ENCODE measurements around the gene ARMC2. TPM values are rescaled to one million over a fixed set of nuclear protein-coding genes. Genes with fewer than 3 reads are reported as not detected.
"Not testable (repeated sequence)": the region's sequence is repeated elsewhere in the genome, so short reads cannot be mapped to it uniquely, and the experiment has no call there.

The ARMC2 gene
- total RNA-seq, 1 donor from 2014 or later: 9.5 TPM

DNA sequence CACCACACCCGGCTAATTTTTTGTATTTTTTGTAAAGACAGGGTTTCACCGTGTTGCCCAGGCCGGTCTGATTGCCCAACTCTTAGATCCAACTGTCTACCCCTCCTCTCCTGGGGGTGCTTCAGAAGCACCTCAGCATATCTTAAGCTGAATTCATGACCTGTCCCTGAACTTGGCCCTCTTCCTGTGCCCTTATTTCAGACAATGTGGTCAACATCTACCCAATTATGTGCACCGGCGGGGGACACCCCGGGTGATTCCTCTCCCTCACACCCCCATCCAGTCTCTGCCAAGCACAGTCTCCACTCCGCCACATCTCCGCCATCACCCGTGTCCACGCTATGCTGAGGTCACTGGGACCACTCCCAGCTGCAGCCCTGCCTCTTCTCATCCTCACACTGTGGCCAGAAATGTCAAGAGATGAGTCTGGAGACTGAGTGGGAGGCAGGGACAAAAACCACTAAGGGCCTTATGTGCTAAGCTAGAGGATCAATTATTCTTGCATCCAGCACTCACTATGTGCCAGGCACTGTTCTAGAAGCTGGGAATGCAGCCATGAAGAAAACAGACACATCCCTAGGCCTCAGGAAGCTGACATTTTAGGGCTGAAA is 111.9 kb downstream of the ARMC2 start:
- intact Hi-C loops (cut with DNase I): no loop called here

DNA sequence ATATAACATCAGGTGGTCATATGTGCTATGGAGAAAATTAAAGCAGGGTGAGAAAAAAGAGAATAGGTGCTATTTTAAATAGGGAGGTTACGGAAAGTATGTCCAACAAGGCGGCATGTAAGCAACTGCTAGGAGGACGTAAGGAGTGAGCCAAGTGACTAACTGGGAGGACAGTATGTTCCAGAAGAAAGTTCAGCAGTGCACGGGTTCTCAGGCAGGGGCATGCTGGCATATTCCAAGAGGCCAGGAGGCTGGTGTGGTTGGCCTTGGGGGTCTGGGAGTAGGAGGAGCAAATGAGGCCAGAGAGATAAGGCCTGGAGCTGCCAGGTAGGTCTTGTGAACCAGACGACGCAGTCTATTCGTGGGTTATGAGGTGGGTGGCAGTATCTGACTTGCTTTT is 112.4 kb downstream of the ARMC2 start:
- DNase-seq: no peak
- intact Hi-C loops (cut with DNase I): no loop called here
- ATAC-seq (ENCODE audit: poor library complexity): no peak

More for the DNA sequence above, 111.9 kb downstream of the ARMC2 start:
- no peak for ATAC-seq (ENCODE audit: poor library complexity)
- DNase-seq: no peak

DNA sequence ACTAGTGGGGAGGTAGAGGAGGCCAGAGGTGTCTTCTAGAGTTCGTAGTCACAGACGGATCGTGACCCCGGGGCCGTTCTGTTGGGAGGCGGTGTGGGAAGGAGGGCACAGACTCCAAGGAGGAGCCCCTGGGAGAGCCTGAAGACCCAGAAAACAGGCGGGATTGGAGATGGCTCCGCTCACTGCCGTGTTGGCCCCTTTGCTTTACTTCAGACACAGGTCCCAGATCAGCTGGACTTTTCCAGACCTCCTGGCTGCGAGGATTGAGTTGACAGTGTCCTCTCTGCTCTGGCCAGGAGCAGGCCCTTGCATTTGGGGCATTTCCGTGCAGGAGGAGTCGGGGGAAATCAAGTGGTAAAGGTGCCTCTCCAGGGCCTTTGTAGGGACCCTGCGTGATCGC is 112.9 kb downstream of the ARMC2 start:
- intact Hi-C loops (cut with DNase I): no loop called here
- no peak for DNase-seq
- ATAC-seq (ENCODE audit: poor library complexity): no peak

DNA sequence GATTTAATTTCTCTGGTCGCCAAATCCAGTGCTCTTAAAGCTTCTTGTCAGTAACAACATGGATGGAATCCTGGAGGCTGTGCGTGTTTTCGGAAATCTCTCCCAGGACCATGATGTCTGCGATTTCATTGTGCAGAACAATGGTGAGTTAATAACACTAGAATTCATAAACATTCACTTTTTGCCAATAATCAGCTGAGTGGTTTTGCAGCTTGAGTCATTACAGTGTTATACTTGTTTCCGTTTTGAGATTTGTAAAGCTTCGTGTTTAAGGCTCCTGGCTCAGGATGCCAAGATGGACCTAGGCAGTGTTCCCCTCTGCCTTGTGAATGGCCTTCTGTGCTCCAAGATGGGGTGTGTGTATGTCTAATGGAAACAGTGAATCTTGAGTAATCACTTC is 113.8 kb downstream of the ARMC2 start:
- intact Hi-C loops (cut with DNase I): no loop called here
- DNase-seq: no peak
- no peak for ATAC-seq (ENCODE audit: poor library complexity)

DNA sequence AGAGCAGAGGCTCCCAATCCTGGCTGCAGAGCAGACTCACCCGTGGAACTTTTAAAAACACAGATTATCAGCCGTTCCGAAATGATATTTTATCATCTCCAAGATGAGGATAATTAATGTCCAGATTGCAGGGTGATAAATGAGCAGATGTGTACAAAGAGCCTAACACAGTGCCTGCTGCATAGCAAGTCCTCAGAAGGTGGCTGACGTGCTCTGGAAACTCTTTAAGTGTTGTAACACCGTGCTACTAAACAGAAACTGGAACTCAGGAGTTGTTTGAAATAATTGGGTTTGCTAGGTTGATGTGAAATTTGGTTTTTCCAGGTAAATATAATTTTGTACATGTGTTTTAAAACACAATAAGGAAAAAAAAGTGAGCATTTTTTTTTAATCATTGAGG is 118.0 kb downstream of the ARMC2 start:
- ATAC-seq (ENCODE audit: poor library complexity) (no peak), DNase-seq (no peak)
- intact Hi-C loops (cut with DNase I): no loop called here

DNA sequence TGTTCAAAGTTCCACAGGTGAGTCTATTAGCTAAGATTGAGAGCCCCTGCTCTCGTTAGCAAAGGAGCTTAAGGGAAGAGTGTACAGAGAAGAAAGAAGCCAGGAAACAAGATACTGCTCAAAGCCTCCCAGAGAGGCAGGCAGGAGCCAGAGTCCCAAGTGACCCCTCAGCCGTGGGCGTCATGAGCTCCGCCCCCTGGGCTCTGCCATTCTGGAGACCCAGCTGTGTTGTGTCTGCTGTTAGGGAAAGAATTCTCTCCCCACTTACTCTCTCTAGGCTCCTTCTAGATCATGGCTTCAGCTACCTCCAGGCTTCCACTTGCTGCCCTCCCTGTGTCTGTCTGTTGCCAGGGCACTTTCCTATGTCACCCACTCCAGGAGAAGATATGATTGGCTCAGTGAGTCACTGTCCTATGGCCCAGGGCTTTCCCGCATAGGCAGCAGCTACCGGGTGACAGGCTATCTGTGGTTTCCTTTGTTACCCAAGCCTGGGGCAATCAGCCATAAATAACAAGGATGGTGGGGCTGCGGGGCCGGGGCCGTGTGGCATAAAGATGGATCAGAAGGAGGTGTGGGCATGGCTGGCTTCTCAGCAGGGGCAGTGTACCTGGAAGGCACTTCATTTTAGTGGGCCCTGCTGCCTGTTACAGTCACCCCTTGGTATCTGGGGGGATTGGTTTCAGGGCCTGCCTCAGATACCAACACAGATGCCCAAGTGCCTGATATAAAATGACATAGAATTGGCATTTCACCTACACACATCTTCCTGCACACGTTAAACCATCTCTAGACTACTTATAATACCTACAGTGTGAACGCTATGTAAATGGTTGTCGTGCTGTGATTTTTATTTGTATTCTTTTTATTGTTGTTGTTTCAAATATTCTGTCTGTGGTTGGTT is 118.9 kb downstream of the ARMC2 start:
- intact Hi-C loops (cut with DNase I): no loop called here
- ATAC-seq (ENCODE audit: poor library complexity): peak; percentile 60

DNA sequence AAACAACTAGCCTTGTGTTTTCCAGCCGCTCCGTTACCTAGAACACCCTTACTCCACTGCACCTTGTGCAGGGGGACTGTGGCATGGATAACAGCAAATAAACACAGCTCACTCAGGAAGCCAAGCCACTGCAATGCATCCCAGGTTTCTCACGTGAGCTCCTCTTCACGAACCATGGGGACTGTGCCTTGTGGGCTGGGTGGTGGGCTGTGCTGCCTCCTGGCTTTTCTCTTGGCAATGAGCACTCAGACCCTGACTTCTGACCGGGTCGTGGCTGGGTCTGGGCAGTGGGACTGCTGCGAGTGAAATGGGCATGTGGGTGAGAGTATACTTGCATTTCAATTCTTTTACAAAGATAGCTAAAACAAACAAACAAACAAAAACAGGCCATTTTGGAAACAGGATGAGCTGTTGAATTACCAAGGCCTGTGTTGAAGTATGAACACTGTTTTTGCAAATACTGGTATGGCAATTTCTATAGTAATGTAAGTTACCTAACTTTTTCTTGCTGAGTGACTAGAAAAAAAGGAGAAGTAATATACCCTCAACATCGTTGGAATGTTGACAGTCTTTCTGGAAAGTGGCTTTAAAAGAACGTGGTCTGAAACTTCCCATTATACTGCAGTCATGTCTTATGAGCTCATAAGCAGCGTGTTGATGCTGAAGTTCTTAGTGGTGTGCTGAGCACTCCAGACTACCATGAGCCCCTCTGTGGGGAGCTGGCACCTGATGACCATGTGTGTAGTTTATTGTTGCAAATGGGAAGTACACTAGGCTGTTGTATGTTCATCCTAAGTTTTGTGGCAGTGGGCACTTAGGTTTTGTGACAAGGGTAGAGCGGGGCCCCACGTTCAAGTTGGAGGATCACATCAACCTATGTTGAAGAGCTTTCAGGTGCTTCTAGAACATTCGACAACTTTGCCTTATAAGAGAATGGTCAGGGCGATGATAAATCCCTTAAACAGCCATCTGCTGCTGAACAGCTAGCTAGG is 120.4 kb downstream of the ARMC2 start:
- intact Hi-C loops (cut with DNase I): no loop called here
- ATAC-seq (ENCODE audit: poor library complexity) (no peak), DNase-seq (no peak)

More for the DNA sequence above, 118.9 kb downstream of the ARMC2 start:
- DNase-seq: peak; percentile 58

DNA sequence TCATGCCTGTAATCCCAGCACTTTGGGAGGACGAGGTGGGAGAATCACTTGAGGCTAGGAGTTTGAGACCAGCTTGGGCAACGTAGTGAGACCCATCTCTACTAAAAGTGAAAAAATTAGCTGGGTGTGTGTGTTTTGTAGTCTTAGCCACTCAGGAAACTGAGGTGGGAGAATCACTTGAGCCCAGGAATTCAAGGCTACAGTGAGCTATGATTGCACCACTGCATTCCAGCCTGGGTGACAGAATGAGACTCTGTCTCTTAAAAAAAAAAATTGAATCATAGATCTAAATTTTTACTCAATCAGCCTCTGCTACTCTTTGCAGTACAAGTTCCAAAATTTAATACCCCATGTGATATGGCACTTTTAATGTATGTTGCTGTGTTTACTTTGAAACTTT is 121.6 kb downstream of the ARMC2 start:
- DNase-seq (no peak), ATAC-seq (ENCODE audit: poor library complexity) (no peak)
- intact Hi-C loops (cut with DNase I): no loop called here

DNA sequence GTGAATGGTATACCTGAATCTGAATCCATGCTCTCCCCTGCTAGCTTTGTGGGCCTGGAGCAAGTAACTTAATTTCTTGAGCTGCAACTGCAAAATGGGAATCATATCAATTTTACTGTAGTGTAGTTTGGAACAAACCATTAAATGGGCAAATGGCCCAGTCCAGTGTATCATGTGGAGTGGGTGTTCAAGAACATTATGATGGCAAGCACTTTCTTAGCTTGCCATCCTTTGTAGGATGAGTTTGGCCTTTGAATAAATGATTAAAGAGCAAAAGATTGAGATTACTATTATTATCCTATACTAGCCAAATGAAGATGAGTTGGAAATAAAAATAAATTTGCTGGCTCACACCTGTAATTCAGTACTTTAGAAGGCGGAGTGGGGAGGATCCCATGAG is 126.0 kb downstream of the ARMC2 start:
- intact Hi-C loops (cut with DNase I): no loop called here
- DNase-seq (no peak), ATAC-seq (ENCODE audit: poor library complexity) (no peak)

DNA sequence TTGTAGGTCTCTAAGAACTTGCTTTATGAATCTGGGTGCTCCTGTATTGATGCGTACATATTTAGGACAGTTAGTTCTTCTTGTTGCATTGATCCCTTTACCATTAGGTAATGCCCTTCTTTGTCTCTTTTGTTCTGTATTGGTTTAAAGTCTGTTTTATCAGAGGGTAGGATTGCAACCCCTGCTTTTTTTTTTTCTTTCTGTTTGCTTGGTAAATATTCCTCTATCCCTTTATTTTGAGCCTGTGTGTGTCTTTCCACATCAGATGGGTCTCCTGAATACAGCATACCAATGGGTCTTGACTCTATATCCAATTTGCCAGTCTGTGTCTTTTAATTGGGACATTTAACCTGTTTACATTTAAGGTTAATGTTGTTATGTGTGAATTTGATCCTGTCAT is 130.4 kb downstream of the ARMC2 start:
- DNase-seq: not testable (repeated sequence)

DNA sequence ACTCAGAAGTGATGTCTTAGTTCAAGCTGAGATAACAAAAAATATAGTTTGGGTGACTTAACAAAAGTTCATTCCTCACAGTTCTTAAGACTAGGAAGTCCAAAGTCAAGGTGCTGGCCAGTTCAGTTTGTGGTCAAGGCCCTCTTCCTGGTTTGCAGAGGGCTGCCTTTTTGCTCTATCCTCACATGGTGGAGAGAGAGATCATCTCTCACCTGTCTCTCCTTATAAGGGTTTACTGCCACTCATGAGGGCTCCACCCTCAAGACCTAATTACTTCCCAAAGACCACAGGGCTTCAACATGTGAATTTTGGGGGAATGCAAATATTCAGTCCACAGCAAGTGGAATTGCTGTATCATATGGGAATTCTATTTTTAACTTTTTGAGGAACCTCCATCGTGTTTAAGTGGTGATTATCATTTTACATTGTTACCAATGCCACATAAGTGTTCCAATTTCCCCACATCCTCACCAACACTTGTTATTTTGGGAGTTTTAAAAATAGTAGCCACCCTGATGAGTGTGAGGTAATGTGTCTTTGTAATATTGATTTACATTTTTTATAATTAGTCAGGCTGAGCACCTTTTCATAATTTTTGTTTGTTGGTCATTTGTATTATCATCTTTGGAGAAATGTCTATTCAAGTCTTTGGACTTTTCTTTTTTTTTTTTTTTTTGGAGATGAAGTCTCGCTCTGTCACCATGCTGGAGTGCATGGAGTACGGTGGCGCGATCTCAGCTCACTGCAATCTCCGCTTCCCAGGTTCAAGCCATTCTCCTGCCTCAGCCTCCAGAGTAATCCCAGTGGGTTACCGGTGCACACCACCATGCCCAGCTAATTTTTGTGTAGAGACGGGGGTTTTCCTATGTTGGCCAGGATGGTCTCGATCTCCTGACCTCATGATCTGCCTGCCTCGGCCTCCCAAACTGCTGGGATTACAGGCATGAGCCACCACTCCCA is 134.2 kb downstream of the ARMC2 start:
- intact Hi-C loops (cut with DNase I): no loop called here
- DNase-seq: no peak
- ATAC-seq (ENCODE audit: poor library complexity): peak; percentile 71

More for the DNA sequence above, 130.4 kb downstream of the ARMC2 start:
- ATAC-seq (ENCODE audit: poor library complexity); intact Hi-C loops (cut with DNase I): not testable (repeated sequence)

DNA sequence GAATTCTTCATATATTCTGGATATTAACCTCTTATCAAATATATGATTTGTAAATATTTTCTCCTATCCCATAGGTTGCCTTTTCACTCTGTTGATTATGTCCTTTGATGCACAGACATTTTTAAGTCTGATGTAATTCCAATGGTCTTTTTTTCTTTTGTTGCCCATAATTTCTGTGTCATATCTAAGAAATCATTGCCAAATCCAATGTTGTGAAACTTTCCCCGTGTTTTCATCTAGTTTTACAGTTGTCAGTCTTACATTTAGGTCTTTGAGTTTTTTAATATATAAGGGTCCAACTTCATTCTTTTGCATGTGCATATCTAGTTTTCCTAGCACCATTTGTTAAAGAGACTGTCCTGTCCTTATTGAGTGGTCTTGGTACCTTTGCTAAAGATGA is 134.9 kb downstream of the ARMC2 start:
- no peak for DNase-seq
- ATAC-seq (ENCODE audit: poor library complexity): no peak
- intact Hi-C loops (cut with DNase I): no loop called here

DNA sequence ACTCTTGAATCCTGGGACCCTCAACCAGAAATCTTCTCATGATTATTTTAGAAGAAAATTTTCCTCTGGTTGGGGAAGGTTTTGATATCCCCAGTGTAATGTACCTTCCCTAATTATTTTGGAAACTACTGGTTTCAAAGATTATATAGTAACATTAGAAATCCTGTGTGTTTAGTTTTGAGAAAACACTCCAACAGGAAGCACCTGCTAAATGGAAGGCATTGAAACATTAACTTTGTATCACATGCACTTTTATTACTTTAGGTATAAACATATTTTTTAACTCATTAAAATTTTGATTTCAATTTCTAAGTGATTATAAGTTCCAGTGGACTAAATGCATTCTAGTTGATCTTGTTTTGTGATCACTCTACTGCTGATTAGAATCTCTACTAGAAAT is 137.1 kb downstream of the ARMC2 start:
- intact Hi-C loops (cut with DNase I): no loop called here
- DNase-seq: no peak
- ATAC-seq (ENCODE audit: poor library complexity): no peak

DNA sequence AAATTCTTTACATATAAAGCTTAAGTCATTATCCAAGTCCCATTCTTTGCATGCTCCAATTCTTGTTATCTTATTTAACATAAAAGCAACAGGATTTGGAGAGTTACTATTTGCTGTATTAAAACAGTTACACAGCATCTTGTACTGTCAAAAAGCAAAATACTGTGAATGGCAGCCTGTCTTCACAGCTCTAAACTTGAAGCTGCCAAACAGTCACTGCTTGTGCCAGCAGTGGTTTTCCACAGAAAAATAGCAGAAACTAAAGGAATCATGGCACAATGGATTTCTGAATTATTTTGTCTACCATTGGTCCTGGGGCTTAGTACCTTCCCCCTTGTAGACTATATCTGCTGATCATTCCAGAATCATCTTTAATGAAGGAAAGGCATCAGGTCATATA is 138.9 kb downstream of the ARMC2 start:
- intact Hi-C loops (cut with DNase I): no loop called here
- no peak for ATAC-seq (ENCODE audit: poor library complexity)
- no peak for DNase-seq

DNA sequence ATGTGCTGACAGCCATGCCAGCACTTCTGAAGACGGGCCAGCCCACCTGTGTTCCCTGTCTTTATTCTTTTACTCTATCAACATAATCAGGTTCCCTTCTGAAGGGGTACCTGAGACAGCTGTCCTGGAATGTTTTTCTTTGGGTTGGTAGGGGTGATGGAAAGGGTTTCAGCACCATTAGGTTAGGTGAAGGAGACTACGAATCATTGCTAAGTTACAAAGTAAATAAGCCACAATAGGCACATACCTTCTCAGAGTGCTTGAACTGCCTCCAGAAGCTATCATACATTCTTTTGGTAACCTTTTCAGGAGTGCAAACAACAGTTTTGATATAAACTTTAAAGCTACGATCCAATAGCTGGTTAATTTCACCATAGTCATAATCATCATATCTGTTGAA is 140.1 kb downstream of the ARMC2 start:
- ATAC-seq (ENCODE audit: poor library complexity) (peak; percentile 82), DNase-seq (no peak)
- intact Hi-C loops (cut with DNase I): no loop called here

DNA sequence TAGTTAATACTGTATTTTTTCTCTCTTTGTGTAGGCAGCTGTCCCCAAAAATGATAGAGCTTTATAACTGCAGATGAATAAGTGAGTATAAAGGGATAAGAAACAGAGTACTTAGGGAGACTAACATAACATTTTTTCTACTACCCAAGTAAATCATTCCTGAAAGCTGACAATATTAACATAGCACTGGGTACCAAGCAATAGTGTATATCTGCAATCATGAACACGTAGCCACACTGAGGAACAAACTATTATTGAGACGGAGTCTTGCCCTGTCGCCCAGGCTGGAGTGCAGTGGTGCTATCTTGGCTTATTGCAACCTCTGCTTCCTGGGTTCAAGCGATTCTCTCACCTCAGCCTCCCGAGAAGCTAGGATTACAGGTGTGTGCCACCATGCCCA is 140.5 kb downstream of the ARMC2 start:
- intact Hi-C loops (cut with DNase I): no loop called here
- peak; percentile 51 for ATAC-seq (ENCODE audit: poor library complexity)
- DNase-seq: no peak

DNA sequence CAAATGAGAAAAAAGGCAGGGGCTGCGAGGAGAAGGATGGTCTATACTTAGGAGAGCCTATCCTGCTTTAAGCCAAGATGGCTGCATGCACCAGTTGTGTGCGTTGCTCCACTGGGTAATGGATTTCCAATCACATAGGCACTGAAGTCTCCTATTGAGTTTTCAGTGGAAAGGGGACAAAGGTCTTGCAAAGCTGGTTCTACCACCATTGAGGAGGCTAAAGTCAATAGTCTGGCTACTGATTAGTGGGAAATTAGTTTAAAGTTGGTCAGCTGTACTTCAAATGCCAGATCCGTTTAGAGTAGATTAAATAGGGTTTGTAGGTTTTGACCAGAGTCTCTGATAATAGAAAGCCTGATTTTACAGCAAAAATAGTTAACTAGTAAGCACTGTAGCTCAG is 141.5 kb downstream of the ARMC2 start:
- intact Hi-C loops (cut with DNase I): loop anchor here (10.0 kb wide), 1 partner anchor 85 kb away; no protein-coding TSS in a partner anchor
- ATAC-seq (ENCODE audit: poor library complexity): no peak
- no peak for DNase-seq

DNA sequence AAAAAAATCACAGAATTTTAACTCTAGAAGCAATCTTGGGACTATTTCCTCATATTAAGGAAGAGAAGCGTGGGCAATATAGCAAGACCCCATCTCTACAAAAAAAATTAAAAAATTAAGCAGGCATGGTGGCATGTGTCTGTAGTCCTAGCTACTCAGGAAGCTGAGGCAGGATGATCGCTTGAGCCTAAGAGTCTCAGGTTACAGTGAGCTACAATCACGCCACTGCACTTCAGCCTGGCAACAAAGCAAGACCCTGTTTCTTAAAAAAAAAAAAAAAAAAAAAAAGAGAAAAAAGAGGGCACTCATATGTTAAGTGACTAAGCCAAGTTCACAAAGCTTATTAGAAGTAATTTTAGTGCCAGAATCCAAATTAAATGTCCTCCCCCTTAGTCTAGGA is 145.7 kb downstream of the ARMC2 start:
- intact Hi-C loops (cut with DNase I): loop anchor here (2.0 to 10.0 kb wide), 2 partner anchors 45 to 89 kb away; no protein-coding TSS in a partner anchor
- ATAC-seq (ENCODE audit: poor library complexity) (no peak), DNase-seq (no peak)
